ENCODE data around the gene GLE1.

The GLE1 gene

GRCh38 chr9:128486201-128486600 is 18.3 kb upstream of the GLE1 start:
- Histone ChIP-seq H4K20me1 (ENCODE audit: insufficient read depth) (no peaks in the 10 kb centered on the region), H2AFZ (ENCODE audit: low read depth) (no peak overlapping the region), H3K4me2 (no peak overlapping the region), H3K9ac (no peak overlapping the region), H3K4me1 (ENCODE audit: low read depth, poor library complexity, severe bottlenecking) (no peaks in the 10 kb centered on the region), H3K27ac (no peak overlapping the region), H3K79me2 (ENCODE audit: insufficient read depth, low read depth) (no peaks in the 10 kb centered on the region), H3K27me3 (ENCODE audit: insufficient read depth, low read depth) (no peaks in the 10 kb centered on the region), H3K36me3 (ENCODE audit: insufficient read depth) (no peaks in the 10 kb centered on the region), H3K4me3 (IDR thresholded peaks at IDR 0.05; ENCODE audit: insufficient read depth, low read depth, low read length) (no peak overlapping the region)
- no peak for TF ChIP-seq CTCF (conservative IDR thresholded peaks at IDR 0.05; ENCODE audit: low read depth, low read length)

- H2AFZ ChIP-seq (ENCODE audit: low read depth), result no peak overlapping the region
- no peaks in the 10 kb centered on the region for H3K79me2 ChIP-seq (ENCODE audit: insufficient read depth, low read depth)
- H3K9ac ChIP-seq, result no peak overlapping the region
- no peak overlapping the region for H3K4me3 ChIP-seq (IDR thresholded peaks at IDR 0.05; ENCODE audit: insufficient read depth, low read depth, low read length)
- no peak overlapping the region for H3K27ac ChIP-seq
- H3K4me1 ChIP-seq (ENCODE audit: low read depth, poor library complexity, severe bottlenecking), result no peaks in the 10 kb centered on the region
- H4K20me1 ChIP-seq (ENCODE audit: insufficient read depth), result no peaks in the 10 kb centered on the region
- no peaks in the 10 kb centered on the region for H3K36me3 ChIP-seq (ENCODE audit: insufficient read depth)
- no peak overlapping the region for H3K4me2 ChIP-seq
- TF ChIP-seq CTCF (conservative IDR thresholded peaks at IDR 0.05; ENCODE audit: low read depth, low read length), result no peak
- no peaks in the 10 kb centered on the region for H3K27me3 ChIP-seq (ENCODE audit: insufficient read depth, low read depth)
Observed at GRCh38 chr9:128493424-128493823, 11.1 kb upstream of the GLE1 start.

GRCh38 chr9:128494108-128494745 is 10.3 kb upstream of the GLE1 start:
- Histone ChIP-seq H3K27me3 (ENCODE audit: insufficient read depth, low read depth) (no peaks in the 10 kb centered on the region), H2AFZ (ENCODE audit: low read depth) (no peak overlapping the region), H3K36me3 (ENCODE audit: insufficient read depth) (no peaks in the 10 kb centered on the region), H4K20me1 (ENCODE audit: insufficient read depth) (no peaks in the 10 kb centered on the region), H3K27ac (no peak overlapping the region), H3K4me1 (ENCODE audit: low read depth, poor library complexity, severe bottlenecking) (no peaks in the 10 kb centered on the region), H3K9ac (no peak overlapping the region), H3K79me2 (ENCODE audit: insufficient read depth, low read depth) (no peaks in the 10 kb centered on the region), H3K4me2 (no peak overlapping the region), H3K4me3 (IDR thresholded peaks at IDR 0.05; ENCODE audit: insufficient read depth, low read depth, low read length) (no peak overlapping the region)
- no peak for TF ChIP-seq CTCF (conservative IDR thresholded peaks at IDR 0.05; ENCODE audit: low read depth, low read length)

- Histone ChIP-seq H3K9ac (no peak overlapping the region), H4K20me1 (ENCODE audit: insufficient read depth) (no peaks in the 10 kb centered on the region), H2AFZ (ENCODE audit: low read depth) (no peak overlapping the region), H3K4me2 (no peak overlapping the region), H3K27ac (no peak overlapping the region), H3K4me3 (IDR thresholded peaks at IDR 0.05; ENCODE audit: insufficient read depth, low read depth, low read length) (no peak overlapping the region), H3K27me3 (ENCODE audit: insufficient read depth, low read depth) (no peaks in the 10 kb centered on the region), H3K79me2 (ENCODE audit: insufficient read depth, low read depth) (no peaks in the 10 kb centered on the region), H3K36me3 (ENCODE audit: insufficient read depth) (no peaks in the 10 kb centered on the region), H3K4me1 (ENCODE audit: low read depth, poor library complexity, severe bottlenecking) (no peaks in the 10 kb centered on the region)
- TF ChIP-seq CTCF (conservative IDR thresholded peaks at IDR 0.05; ENCODE audit: low read depth, low read length), result no peak
Observed at GRCh38 chr9:128494746-128495129, 9.8 kb upstream of the GLE1 start.

Measured in KMS-11 (cell line).